Measurements from ENCODE around the gene HDAC4.

The HDAC4 gene

GRCh38 chr2:239442192-239442591 lies 41.4 kb upstream of the HDAC4 start:
- no peak for DNase-seq
- Histone ChIP-seq H3K4me1 (ENCODE audit: low read length) (peaks cover 3% of the 10 kb centered on the region; the same call in 1 of the 2 replicates), H3K79me2 (ENCODE audit: low read length) (no peaks in the 10 kb centered on the region), H3K4me2 (ENCODE audit: low read depth, low read length) (no peak overlapping the region), H3K27me3 (replicated peaks; ENCODE audit: insufficient read depth, low read length) (no peaks in the 10 kb centered on the region), H3K27ac (ENCODE audit: low read length) (no peak overlapping the region), H3K9ac (ENCODE audit: low read length) (no peak overlapping the region), H4K20me1 (ENCODE audit: insufficient read depth, low read length) (no peaks in the 10 kb centered on the region), H3K36me3 (replicated peaks; ENCODE audit: insufficient read depth, low read length) (no peaks in the 10 kb centered on the region), H3K9me2 (replicated peaks; ENCODE audit: insufficient read depth, low read length) (no peaks in the 10 kb centered on the region), H3F3A (ENCODE audit: insufficient read depth, low read length) (no peaks in the 10 kb centered on the region), H3K9me3 (replicated peaks; ENCODE audit: insufficient read depth, low read length) (no peaks in the 10 kb centered on the region), H2AFZ (ENCODE audit: low read length) (no peak overlapping the region), H3K4me3 (ENCODE audit: low read length) (no peak overlapping the region)
- TF ChIP-seq CTCF (IDR thresholded peaks at IDR 0.05; ENCODE audit: low read length) = no peak
- no peak for TF ChIP-seq EZH2phosphoT487 (IDR thresholded peaks at IDR 0.05; ENCODE audit: low read length)
- TF ChIP-seq EZH2 (optimal IDR thresholded peaks at IDR 0.05; ENCODE audit: low read depth, low read length) = no peak

GRCh38 chr2:239441261-239442078 lies 40.6 kb upstream of the HDAC4 start:
- H3K79me2 ChIP-seq (ENCODE audit: low read length) = no peaks in the 10 kb centered on the region
- no peak overlapping the region for H3K27ac ChIP-seq (ENCODE audit: low read length)
- H4K20me1 ChIP-seq (ENCODE audit: insufficient read depth, low read length) = no peaks in the 10 kb centered on the region
- DNase-seq = no peak
- no peaks in the 10 kb centered on the region for H3K9me3 ChIP-seq (replicated peaks; ENCODE audit: insufficient read depth, low read length)
- no peaks in the 10 kb centered on the region for H3K9me2 ChIP-seq (replicated peaks; ENCODE audit: insufficient read depth, low read length)
- peaks cover 10% of the 10 kb centered on the region; the same call in 1 of the 2 replicates for H3K4me1 ChIP-seq (ENCODE audit: low read length)
- H3K4me2 ChIP-seq (ENCODE audit: low read depth, low read length) = no peak overlapping the region
- H3K9ac ChIP-seq (ENCODE audit: low read length) = no peak overlapping the region
- no peak overlapping the region for H2AFZ ChIP-seq (ENCODE audit: low read length)
- H3K36me3 ChIP-seq (replicated peaks; ENCODE audit: insufficient read depth, low read length) = no peaks in the 10 kb centered on the region
- H3K4me3 ChIP-seq (ENCODE audit: low read length) = no peak overlapping the region
- TF ChIP-seq EZH2phosphoT487 (IDR thresholded peaks at IDR 0.05; ENCODE audit: low read length) (no peak), CTCF (IDR thresholded peaks at IDR 0.05; ENCODE audit: low read length) (no peak), EZH2 (optimal IDR thresholded peaks at IDR 0.05; ENCODE audit: low read depth, low read length) (no peak)
- H3F3A ChIP-seq (ENCODE audit: insufficient read depth, low read length) = no peaks in the 10 kb centered on the region
- H3K27me3 ChIP-seq (replicated peaks; ENCODE audit: insufficient read depth, low read length) = no peaks in the 10 kb centered on the region

- TF ChIP-seq EZH2phosphoT487 (IDR thresholded peaks at IDR 0.05; ENCODE audit: low read length) (no peak), CTCF (IDR thresholded peaks at IDR 0.05; ENCODE audit: low read length) (no peak), EZH2 (optimal IDR thresholded peaks at IDR 0.05; ENCODE audit: low read depth, low read length) (no peak)
- Histone ChIP-seq H2AFZ (ENCODE audit: low read length) (no peak overlapping the region), H3K79me2 (ENCODE audit: low read length) (no peaks in the 10 kb centered on the region), H3F3A (ENCODE audit: insufficient read depth, low read length) (no peaks in the 10 kb centered on the region), H3K4me1 (ENCODE audit: low read length) (peaks cover 12% of the 10 kb centered on the region; the same call in 1 of the 2 replicates), H3K9me2 (replicated peaks; ENCODE audit: insufficient read depth, low read length) (no peaks in the 10 kb centered on the region), H3K4me3 (ENCODE audit: low read length) (no peak overlapping the region), H3K4me2 (ENCODE audit: low read depth, low read length) (no peak overlapping the region), H4K20me1 (ENCODE audit: insufficient read depth, low read length) (no peaks in the 10 kb centered on the region), H3K27me3 (replicated peaks; ENCODE audit: insufficient read depth, low read length) (no peaks in the 10 kb centered on the region), H3K36me3 (replicated peaks; ENCODE audit: insufficient read depth, low read length) (no peaks in the 10 kb centered on the region), H3K9ac (ENCODE audit: low read length) (no peak overlapping the region), H3K9me3 (replicated peaks; ENCODE audit: insufficient read depth, low read length) (no peaks in the 10 kb centered on the region), H3K27ac (ENCODE audit: low read length) (no peak overlapping the region)
- DNase-seq = no peak
These were observed 39.7 kb upstream of the HDAC4 start for GRCh38 chr2:239440511-239440959.
